T-helper 1 cell treated with Interleukin-12 subunit alpha and Interleukin-12 subunit beta and Interleukin-4 antibody, amounts not matched to agents 30 μg/mL and 1 μg/mL, for 36 hours (primary cell): Measurements from ENCODE around the gene FERMT1.
"Not testable (repeated sequence)": the region's sequence is repeated elsewhere in the genome, so short reads cannot be mapped to it uniquely, and the experiment has no call there.

Experiments used
- H3K27ac Mint-ChIP-seq: one replicate; pipeline ENCODE4 v1.8.0; 2021; ENCODE audit warnings: mild to moderate bottlenecking, mixed read lengths
- H3K27me3 Mint-ChIP-seq: one replicate; pipeline ENCODE4 v1.8.0; 2021; ENCODE audit warnings: low read depth, mixed read lengths
- H3K36me3 Mint-ChIP-seq: one replicate; pipeline ENCODE4 v1.8.0; 2021; ENCODE audit warnings: low read depth, mixed read lengths
- H3K4me1 Mint-ChIP-seq: one replicate; pipeline ENCODE4 v1.8.0; 2021; ENCODE audit warnings: low read depth, mixed read lengths
- H3K4me3 Mint-ChIP-seq: one replicate; pipeline ENCODE4 v1.8.0; 2021; ENCODE audit warnings: mild to moderate bottlenecking, moderate library complexity, mixed read lengths
- H3K9me3 Mint-ChIP-seq: one replicate; pipeline ENCODE4 v1.8.0; 2021; ENCODE audit warnings: mixed read lengths

FERMT1 gene

GRCh38 chr20:6067763-6068318 lies 55.0 kb downstream of the FERMT1 start:
- Mint-ChIP-seq H3K9me3 (no peaks in the 10 kb centered on the region), H3K4me1 (no peaks in the 10 kb centered on the region), H3K36me3 (no peaks in the 10 kb centered on the region), H3K27me3 (no peaks in the 10 kb centered on the region), H3K27ac (no peak overlapping the region), H3K4me3 (no peak overlapping the region)

- Mint-ChIP-seq H3K4me1 (no peaks in the 10 kb centered on the region), H3K9me3 (no peaks in the 10 kb centered on the region), H3K36me3 (no peaks in the 10 kb centered on the region), H3K27me3 (no peaks in the 10 kb centered on the region), H3K4me3 (no peak overlapping the region), H3K27ac (no peak overlapping the region)
Observed at GRCh38 chr20:6066582-6066981, 56.2 kb downstream of the FERMT1 start.

- Mint-ChIP-seq H3K4me3 (no peak overlapping the region), H3K36me3 (no peaks in the 10 kb centered on the region), H3K27ac (no peak overlapping the region), H3K4me1 (no peaks in the 10 kb centered on the region), H3K9me3 (no peaks in the 10 kb centered on the region), H3K27me3 (peaks cover 17% of the 10 kb centered on the region)
Observed at GRCh38 chr20:6061544-6061943, 61.3 kb downstream of the FERMT1 start.

DNA sequence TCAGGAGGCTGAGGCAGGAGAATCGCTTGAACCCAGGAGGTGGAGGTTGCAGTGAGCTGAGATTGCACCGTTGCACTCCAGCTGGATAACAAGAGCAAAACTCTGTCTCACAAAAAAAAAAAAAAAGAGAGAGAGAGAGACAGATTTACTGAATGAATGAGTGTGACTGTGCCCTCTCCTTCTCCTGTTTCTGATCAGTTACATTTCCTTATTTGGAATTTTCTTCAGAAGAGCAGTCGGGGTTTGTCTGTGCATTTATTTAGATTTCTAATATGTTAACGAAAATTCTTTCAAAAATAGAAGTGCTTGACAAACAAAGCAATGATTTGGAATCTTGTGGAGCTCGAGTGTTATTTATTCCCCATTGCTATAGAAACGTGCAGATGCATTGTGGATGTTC lies 62.6 kb downstream of the FERMT1 start:
- no peaks in the 10 kb centered on the region for H3K4me1 Mint-ChIP-seq
- no peaks in the 10 kb centered on the region for H3K9me3 Mint-ChIP-seq
- no peaks in the 10 kb centered on the region for H3K36me3 Mint-ChIP-seq
- peaks cover 17% of the 10 kb centered on the region for H3K27me3 Mint-ChIP-seq
- H3K27ac Mint-ChIP-seq = no peak overlapping the region
- no peak overlapping the region for H3K4me3 Mint-ChIP-seq

DNA sequence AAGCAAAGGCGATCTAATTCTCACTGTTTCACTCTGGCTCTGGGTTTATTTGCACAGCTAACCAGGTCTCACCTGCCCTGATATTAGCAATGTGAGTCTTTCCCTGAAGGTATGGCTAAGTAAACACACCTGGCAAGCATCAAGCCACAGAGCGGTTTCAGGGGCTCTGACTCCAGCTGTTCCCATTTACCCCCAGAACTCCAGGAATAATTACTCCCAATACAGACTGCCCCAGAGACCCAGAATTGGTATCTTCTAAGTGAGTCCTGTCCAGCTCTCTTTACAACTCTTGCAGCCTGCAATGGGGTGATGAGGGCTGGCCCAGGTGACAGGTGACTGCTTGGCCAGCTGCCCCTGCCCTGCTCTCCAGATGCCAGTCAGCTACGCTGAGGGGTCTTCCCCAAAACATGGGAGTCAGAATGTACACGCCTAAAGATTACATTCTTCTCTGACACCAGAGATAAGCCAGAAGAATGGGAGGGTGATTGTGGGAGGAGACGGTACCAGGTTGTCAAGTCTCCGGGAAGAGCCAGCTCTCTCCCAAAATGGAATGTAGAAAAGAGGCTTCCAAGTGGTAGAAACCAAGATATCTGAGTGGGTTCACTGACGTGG lies 64.0 kb downstream of the FERMT1 start:
- Mint-ChIP-seq H3K4me3 (no peak overlapping the region), H3K36me3 (no peaks in the 10 kb centered on the region), H3K27ac (no peak overlapping the region), H3K9me3 (no peaks in the 10 kb centered on the region), H3K27me3 (peaks cover 26% of the 10 kb centered on the region), H3K4me1 (no peaks in the 10 kb centered on the region)

GRCh38 chr20:6057691-6058090 lies 65.1 kb downstream of the FERMT1 start:
- no peaks in the 10 kb centered on the region for H3K4me1 Mint-ChIP-seq
- H3K9me3 Mint-ChIP-seq = no peaks in the 10 kb centered on the region
- no peaks in the 10 kb centered on the region for H3K36me3 Mint-ChIP-seq
- H3K4me3 Mint-ChIP-seq = no peak overlapping the region
- H3K27ac Mint-ChIP-seq = no peak overlapping the region
- H3K27me3 Mint-ChIP-seq = peaks cover 37% of the 10 kb centered on the region

DNA sequence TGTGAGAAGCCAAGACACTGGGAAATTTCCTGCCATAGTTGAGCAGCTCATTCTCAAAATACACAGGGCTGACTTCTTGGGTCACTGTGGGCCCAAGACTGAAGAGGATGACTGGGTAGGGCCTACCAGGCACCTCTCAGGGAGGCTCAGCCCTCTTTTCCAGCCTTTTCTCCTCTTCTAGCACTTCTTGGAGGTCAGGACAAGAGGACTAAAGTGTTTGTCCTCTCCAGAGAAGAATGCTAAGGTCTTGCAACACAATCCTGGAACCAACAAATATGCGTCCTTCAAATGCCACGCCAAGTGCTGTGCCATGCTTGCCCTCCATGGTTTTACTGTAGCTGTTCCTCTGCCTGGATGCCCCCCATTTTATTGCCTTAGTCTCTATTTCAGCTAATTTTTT lies 65.7 kb downstream of the FERMT1 start:
- H3K27ac Mint-ChIP-seq = no peak overlapping the region
- no peak overlapping the region for H3K4me3 Mint-ChIP-seq
- peaks cover 38% of the 10 kb centered on the region for H3K27me3 Mint-ChIP-seq
- no peaks in the 10 kb centered on the region for H3K36me3 Mint-ChIP-seq
- H3K4me1 Mint-ChIP-seq = no peaks in the 10 kb centered on the region
- H3K9me3 Mint-ChIP-seq = no peaks in the 10 kb centered on the region

- Mint-ChIP-seq H3K27me3 (peaks cover 42% of the 10 kb centered on the region), H3K27ac (no peak overlapping the region), H3K9me3 (no peaks in the 10 kb centered on the region), H3K4me3 (no peak overlapping the region), H3K36me3 (no peaks in the 10 kb centered on the region), H3K4me1 (no peaks in the 10 kb centered on the region)
Observed at GRCh38 chr20:6055981-6056569, 66.8 kb downstream of the FERMT1 start.

DNA sequence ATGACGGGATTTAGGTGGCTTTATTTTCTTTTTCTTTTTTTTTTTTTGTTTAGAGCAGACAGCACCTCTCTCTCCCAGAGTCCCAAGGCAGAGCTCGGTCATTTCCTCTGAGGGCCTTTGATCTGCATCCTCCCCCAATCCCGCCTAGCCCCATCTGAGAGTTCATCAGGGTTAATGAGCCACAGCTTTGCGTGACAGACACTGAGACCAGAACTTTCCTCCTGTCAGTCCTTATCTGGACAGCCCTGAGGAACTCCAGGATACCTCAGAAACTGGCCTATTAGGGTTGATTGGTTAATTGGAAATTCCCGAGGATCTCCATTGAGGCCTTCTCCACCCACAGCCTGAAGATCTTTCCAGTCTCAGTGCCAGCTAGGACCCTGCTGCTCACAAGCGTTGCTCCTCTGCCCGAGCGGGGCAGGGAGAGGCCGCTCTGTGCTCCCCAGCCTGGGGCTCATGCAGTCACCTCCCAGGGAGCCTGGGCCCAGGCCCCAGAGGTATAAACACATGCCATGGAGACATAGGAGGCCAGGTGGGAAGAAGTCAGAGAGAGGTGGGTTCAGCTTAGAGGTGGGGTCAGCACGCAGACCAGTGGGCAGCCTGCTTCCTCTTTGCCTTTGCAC lies 67.6 kb downstream of the FERMT1 start:
- H3K9me3 Mint-ChIP-seq = no peaks in the 10 kb centered on the region

GRCh38 chr20:6054689-6055051 lies 68.2 kb downstream of the FERMT1 start:
- H3K9me3 Mint-ChIP-seq, H3K4me3 Mint-ChIP-seq, H3K27ac Mint-ChIP-seq, H3K36me3 Mint-ChIP-seq, H3K4me1 Mint-ChIP-seq: not testable (repeated sequence)
- H3K27me3 Mint-ChIP-seq = peaks cover 54% of the 10 kb centered on the region

More for the DNA sequence above, 67.6 kb downstream of the FERMT1 start:
- H3K27ac Mint-ChIP-seq = no peak overlapping the region
- no peaks in the 10 kb centered on the region for H3K4me1 Mint-ChIP-seq
- H3K27me3 Mint-ChIP-seq = peaks cover 50% of the 10 kb centered on the region
- H3K36me3 Mint-ChIP-seq = no peaks in the 10 kb centered on the region
- no peak overlapping the region for H3K4me3 Mint-ChIP-seq

DNA sequence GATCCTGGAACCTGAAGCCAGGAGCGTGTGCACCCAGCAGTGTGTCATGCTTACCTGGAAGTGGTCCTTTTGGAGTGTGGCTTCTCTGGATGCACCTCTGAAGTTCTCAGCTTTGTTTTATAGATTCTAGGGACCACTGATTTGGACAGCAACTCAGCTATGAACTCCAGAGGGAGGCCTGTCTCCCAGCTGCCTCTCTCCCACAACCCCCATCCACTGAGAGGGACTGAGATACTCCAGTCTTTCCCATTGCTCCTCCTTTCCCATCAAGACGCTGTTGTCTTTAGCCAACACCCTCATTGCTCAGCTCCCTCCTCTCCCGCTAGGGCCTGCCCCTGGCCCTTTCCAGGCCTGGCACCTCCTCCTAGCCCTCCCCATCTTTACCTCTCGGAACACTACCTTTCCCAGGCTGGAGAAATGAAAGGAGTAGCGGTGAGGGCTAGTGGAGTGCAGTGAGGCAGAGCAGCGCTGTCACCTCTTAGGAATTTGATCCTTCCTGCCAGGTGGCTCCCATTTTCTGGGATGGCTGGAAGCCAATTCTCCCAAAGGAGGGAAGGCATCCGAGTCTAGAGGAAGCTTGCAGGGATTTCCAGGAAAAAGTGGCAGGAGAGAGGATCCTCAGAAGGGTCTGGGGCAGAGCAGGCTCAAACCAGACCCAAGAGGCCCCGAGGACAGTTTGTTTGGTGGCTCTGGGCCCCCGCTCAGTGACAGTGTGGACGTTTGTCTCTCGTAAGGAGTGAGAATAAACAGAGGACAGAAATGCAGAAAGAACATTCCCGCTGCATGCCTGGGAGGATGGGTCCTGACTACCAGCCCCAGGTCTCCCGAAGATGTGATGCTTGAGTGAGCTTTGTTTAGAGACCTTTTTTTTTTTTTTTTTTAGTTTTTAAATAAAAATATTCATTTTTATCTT lies 68.8 kb downstream of the FERMT1 start, which contains the start of gene LRRN4:
Gene LRRN4, minus strand, starts transcription at position 285 of the 913 bp plus-strand sequence. CDS start 1,261 bp downstream, outside the sequence.
- Mint-ChIP-seq H3K27ac (no peak within 1 kb of the TSS), H3K9me3 (no peaks in the 10 kb centered on the region), H3K4me3 (peak within 1 kb of the TSS; percentile 38), H3K36me3 (no peaks in the 10 kb centered on the region), H3K4me1 (no peaks in the 10 kb centered on the region), H3K27me3 (peaks cover 52% of the 10 kb centered on the region)

DNA sequence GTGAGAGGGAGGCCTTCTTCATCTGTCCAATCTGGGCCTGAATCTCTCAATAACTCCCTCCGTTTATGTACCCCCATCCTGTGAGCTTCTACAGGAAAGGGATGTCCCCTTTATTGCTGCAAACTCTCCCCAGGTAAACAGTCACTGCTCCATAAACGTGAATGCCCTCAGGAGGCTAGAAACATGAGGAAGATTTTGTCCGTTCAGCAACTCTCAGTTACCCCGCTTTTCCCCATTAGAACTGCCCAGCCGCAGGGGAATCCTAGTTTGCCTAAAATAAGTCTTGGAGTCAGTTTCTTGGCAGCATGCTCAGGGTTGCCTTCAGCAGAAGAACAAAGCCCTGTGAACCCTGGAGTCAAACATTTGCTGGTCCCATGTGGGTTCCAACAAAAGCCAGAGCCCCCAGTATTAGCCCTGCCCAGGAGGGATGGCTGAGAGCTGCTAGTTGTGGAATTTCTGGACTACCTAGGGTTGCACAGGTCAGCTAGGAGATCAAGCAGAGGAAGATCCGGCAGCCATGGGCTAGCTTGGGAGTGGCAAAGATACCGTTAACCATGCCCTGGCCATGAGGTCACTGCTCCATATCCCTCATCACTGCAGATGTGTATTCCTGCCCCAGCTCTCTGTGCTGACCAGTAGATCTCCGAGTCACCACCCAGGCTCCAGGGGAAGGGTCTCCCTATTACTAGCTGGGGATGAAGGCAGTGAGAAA lies 69.6 kb downstream of the FERMT1 start:
- peak overlapping the region; percentile 38 for H3K4me3 Mint-ChIP-seq
- no peaks in the 10 kb centered on the region for H3K36me3 Mint-ChIP-seq
- H3K4me1 Mint-ChIP-seq = no peaks in the 10 kb centered on the region
- H3K27me3 Mint-ChIP-seq = peaks cover 45% of the 10 kb centered on the region
- no peak overlapping the region for H3K27ac Mint-ChIP-seq
- H3K9me3 Mint-ChIP-seq = no peaks in the 10 kb centered on the region

DNA sequence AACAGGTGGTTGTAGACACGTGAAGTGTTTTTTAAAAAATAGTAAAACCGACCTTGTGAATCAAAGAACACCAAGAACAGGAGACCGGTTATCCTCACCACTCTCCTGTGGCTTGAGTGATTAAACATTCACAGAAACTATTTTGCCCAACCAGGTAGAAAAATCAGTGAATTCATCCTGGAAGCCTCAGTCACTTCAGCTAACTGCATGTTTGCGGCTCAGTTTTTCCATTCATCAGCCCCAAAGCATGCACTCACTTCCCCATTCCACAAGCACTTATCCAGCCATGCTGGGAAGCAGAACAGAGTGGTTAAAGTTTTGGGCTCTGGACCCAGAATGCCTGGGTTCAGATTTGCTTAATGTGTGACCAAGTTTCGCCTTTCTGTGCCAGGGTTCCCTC lies 71.3 kb downstream of the FERMT1 start:
- no peak overlapping the region for H3K27ac Mint-ChIP-seq
- H3K27me3 Mint-ChIP-seq = peaks cover 39% of the 10 kb centered on the region
- H3K9me3 Mint-ChIP-seq = no peaks in the 10 kb centered on the region
- no peaks in the 10 kb centered on the region for H3K4me1 Mint-ChIP-seq
- no peaks in the 10 kb centered on the region for H3K36me3 Mint-ChIP-seq
- no peak overlapping the region for H3K4me3 Mint-ChIP-seq

- Mint-ChIP-seq H3K27ac (no peak overlapping the region), H3K4me3 (no peak overlapping the region), H3K36me3 (no peaks in the 10 kb centered on the region), H3K4me1 (no peaks in the 10 kb centered on the region), H3K9me3 (no peaks in the 10 kb centered on the region), H3K27me3 (peaks cover 26% of the 10 kb centered on the region)
Observed at GRCh38 chr20:6048391-6048790, 74.4 kb downstream of the FERMT1 start.
